ENCODE data around the gene KANSL1.
"Not testable (repeated sequence)": the region's sequence is repeated elsewhere in the genome, so short reads cannot be mapped to it uniquely, and the experiment has no call there.

GRCh38 chr17:46180185-46180891, 12.9 kb downstream of the KANSL1 start:
- TF ChIP-seq CTCF, EZH2 (IDR thresholded peaks at IDR 0.05): not testable (repeated sequence)
